Testis (tissue), 2 donors: ENCODE results near the gene CNTFR.

Experiments used
- POLR2A ChIP-seq: fragments of 450-650 bp; IDR thresholded peaks from one replicate; pipeline ENCODE4 v1.6.1; 2017; ENCODE audit warnings: antibody characterized with exemption, mild to moderate bottlenecking, moderate library complexity
- TF ChIP-seq, protein P1 (sequence below), 3 experiments: fragments of 450-650 bp in 2 of 3; fragments of 200-600 bp in 1 of 3; sonication (generic) in 1 of 3; IDR thresholded peaks; one replicate each; pipeline ENCODE4 v1.5.1; 2016 to 2019; ENCODE audit warnings: antibody characterized with exemption in 3 of 3, mild to moderate bottlenecking in 2 of 3, moderate library complexity in 1 of 3

DNA sequence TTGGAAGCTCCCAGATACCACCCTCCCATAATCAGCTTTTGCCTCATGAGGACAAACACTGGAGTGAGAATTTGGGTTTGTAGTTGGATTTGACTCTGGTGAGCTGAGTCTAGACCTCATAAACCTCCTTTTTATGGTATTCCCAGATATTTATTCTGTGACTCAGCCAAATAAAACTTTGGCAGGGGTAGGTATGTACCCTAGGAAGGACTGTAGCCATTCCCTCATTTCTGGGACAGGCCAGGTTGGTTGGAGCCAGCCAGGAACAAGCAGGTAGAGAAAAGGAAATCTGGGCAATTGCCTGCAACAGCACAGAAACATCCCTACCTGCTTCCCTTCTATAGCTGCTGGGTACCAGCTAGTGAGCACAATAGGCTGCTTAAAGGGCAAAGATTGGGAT is 86.1 kb downstream of the CNTFR start:
- TF ChIP-seq, protein P1, sequence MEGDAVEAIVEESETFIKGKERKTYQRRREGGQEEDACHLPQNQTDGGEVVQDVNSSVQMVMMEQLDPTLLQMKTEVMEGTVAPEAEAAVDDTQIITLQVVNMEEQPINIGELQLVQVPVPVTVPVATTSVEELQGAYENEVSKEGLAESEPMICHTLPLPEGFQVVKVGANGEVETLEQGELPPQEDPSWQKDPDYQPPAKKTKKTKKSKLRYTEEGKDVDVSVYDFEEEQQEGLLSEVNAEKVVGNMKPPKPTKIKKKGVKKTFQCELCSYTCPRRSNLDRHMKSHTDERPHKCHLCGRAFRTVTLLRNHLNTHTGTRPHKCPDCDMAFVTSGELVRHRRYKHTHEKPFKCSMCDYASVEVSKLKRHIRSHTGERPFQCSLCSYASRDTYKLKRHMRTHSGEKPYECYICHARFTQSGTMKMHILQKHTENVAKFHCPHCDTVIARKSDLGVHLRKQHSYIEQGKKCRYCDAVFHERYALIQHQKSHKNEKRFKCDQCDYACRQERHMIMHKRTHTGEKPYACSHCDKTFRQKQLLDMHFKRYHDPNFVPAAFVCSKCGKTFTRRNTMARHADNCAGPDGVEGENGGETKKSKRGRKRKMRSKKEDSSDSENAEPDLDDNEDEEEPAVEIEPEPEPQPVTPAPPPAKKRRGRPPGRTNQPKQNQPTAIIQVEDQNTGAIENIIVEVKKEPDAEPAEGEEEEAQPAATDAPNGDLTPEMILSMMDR (IDR thresholded peaks at IDR 0.05), result no peak
- no peak for TF ChIP-seq POLR2A
